Right ventricle myocardium superior (tissue), 1 donor: ENCODE data around the gene NOM1. TPM values are rescaled to one million over a fixed set of nuclear protein-coding genes. Genes with fewer than 3 reads are reported as not detected.
"Not testable (repeated sequence)": the region's sequence is repeated elsewhere in the genome, so short reads cannot be mapped to it uniquely, and the experiment has no call there.

Experiments
- ATAC-seq: fragments of 200-7000 bp; cut with Tn5 transposase; one replicate; pipeline ENCODE4 v1.9.1; 2020; ENCODE audit warnings: mild to moderate bottlenecking; ENCODE audit not compliant: poor library complexity
- DNase-seq: peaks from one replicate; pipeline ENCODE4 v3.0.0-alpha.2; 2020
- intact Hi-C: fragments of 100-400 bp; cut with DNase I; formaldehyde crosslinking; loops from one replicate; pipeline ENCODE4 v1.11.2; 2022
- total RNA-seq: library from RNA; stranded (reverse); fragmentation: NEBNext Ultra II Directional; extraction: Animal tissue kit (Norgen Biotek cat#: 25700); gene quantifications from one replicate; pipeline ENCODE4 v1.2.1, GENCODE V29; 2021
- donor health status: DM: no; HTN: yes; CAD: no; lungs with severe emphysema.

NOM1 gene
- total RNA-seq, 1 donor from 2014 or later: 9.7 TPM

DNA sequence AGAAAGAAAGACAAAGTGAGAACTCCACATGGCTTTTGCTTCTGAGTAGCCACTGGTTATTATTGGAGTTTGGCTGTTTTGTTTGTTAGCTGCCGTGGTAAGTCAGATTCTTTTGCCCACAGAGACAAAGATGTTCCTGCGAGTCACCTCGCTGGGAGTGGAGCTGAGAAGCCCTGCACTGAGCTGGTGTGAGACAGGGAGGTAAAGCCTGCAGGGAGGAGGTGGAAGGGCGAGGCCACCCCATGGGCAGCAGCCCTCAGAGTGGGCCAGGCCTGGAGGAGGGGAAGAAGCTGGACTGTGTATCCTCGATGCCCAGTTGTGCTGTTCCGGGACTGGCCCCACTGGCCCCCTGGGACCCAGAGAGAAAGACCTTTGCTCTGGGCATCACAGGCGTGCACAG, 14.3 kb upstream of the NOM1 start:
- intact Hi-C loops: no loop called here
- ATAC-seq (no peak), DNase-seq (no peak)

DNA sequence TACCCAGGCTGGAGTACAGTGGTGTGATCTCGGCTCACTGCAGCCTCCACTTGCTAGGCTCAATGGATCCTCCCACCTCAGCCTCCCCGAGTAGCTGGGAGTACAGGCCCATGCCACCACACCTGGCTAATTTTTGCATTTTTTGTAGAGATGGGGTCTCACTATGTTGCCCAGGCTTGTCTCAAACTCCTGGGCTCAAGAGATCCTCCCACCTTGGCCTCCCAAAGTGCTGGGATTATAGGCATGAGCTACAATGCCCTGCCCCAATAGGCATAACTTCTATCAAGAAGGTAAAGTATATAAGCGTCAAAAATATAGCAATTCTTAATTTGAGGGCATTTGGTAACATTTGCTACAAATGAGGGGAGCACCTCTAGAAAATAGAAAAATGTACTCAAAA, 12.7 kb upstream of the NOM1 start:
- intact Hi-C loops, ATAC-seq, DNase-seq: not testable (repeated sequence)

DNA sequence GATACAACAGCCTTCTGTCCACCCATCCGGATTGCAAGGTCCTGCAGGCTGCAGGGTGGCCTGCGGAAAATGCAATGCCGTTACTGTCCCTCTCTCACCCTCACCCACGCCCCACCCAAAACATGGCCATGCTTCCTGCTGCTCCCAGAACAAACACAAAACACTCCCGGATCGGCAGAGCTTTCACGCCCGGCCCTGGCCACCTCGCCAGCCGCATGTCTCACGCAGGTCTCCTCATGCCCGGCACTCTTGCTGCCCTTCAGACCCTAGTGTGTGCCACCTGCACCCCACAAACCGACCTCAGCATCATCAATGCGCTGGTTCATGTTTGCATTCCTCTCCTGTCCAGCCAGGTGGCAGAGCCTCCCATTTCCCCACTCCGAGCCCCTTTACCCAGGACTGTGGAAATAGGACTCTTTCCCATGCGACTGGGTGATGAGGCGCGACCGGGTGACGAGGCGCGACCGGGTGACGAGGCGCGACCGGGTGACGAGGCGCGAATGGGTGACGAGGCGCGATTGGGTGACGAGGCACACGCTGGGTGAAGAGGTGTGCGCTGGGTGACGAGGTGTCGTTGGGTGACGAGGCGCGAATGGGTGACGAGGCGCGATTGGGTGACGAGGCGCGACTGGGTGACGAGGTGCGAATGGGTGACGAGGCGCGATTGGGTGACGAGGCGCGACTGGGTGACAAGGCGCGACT, 8.9 kb upstream of the NOM1 start:
- ATAC-seq (no peak), DNase-seq (no peak)
- intact Hi-C loops: no loop called here

DNA sequence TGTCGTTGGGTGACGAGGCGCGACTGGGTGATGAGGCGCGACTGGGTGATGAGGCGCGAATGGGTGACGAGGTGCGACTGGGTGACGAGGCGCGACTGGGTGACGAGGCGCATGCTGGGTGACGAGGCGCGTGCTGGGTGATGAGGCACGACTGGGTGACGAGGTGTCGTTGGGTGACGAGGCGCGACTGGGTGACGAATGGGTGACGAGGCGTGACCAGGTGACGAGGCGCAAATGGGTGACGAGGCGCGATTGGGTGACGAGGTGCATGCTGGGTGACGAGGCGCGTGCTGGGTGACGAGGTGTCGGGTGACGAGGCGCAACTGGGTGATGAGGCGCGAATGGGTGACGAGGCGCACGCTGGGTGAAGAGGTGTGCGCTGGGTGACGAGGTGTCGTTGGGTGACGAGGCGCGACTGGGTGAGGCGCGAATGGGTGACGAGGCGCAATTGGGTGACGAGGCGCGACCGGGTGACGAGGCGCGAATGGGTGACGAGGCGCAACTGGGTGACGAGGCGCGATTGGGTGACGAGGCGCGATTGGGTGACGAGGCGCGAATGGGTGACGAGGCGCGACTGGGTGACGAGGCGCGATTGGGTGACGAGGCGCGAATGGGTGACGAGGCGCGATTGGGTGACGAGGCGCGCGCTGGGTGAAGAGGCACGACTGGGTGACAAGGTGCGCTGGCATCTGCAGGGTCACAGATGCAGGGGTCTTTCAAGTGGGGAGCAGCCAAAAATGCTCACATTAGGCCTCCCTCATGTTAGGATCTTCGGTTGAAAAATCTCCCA, 7.9 kb upstream of the NOM1 start:
- intact Hi-C loops: no loop called here
- no peak for ATAC-seq
- DNase-seq: no peak

DNA sequence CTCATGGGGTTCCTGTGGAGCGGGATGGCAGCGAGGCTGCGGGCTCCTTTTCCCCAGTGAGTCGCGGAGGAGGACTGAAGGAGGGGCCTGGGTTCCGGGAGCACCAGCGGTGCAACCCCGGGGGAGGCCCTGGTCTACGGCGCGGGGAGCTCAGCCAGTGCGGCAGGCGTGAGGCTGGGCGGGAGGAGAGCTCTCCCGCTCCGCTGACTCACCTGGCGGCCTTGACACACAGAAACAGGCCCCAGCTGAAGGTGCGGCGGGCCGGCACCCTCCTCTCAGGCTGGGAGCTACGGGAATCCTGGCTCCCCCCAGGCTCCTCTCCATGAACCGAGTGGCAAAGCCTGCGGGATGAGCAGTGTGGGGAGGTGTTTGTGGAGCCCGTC, 6.8 kb upstream of the NOM1 start:
- ATAC-seq: no peak

DNA sequence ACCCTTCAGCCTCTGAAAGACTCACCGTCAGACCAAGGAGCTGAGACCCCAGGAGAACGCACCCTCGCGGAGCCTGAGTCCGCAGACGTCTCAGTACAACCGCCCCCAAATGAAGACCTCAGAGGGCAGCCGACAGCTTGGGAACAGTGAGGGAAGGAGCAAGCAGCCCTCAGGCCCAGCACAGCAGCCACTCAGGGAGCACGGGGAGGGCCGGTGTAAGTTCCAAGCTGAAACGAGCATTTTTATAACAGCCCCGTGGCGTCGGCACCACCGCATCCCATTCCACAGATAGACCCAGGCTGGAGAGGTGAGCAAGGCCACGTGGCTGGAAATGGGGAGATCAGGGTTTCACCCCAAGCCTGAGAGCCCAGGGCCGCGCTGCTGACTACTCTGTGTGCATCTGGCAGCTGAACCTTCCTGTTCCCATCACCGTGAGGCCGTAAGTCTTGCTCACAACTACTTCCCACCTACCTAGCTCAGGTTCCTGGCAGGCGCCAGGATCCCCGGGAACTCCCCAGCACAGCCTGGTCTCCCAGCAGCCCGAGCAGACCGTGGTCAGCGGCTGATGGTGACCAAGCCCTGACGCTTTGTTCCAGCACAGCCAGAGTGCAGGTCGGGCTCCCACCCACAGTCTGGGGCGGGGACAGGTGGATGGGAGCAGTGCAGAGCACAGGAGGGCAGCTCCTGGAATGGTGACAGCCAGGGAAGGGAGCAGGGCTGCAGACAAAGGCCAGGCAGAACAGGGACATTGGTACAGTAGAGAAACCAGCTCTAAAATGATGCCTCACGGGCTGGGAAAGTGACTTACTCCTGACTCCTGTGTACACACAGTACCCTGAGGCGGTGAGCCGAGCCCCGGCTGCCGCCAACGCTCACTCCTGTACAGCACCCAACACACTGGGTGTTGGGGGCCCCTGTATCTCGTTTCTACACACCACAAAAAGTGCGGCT, 6.1 kb upstream of the NOM1 start:
- no peak for ATAC-seq
- intact Hi-C loops: no loop called here

More for the DNA sequence above, 6.8 kb upstream of the NOM1 start:
- no peak for DNase-seq
- intact Hi-C loops: no loop called here

DNA sequence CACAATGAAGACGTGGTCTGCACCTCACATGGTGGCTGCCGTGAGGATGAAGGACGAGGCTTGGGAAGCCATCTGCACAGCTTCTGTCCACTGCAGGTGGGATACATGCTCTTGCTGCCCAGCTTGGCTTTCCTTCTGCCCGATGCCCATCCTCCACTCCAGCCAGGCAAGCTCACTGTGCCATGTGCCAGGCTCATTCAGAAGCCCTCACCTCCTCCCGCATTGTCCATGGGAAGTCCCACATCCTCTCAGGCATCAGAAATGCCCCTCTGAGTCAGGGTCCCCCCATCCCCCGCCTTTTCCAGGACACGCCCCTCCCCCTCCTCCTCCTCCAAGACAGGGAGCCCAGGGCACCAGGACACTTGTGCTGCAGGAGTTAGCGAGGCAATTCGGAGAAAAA, 4.6 kb upstream of the NOM1 start:
- ATAC-seq (no peak), DNase-seq (no peak)
- intact Hi-C loops: no loop called here

More for the DNA sequence above, 6.1 kb upstream of the NOM1 start:
- DNase-seq: no peak

DNA sequence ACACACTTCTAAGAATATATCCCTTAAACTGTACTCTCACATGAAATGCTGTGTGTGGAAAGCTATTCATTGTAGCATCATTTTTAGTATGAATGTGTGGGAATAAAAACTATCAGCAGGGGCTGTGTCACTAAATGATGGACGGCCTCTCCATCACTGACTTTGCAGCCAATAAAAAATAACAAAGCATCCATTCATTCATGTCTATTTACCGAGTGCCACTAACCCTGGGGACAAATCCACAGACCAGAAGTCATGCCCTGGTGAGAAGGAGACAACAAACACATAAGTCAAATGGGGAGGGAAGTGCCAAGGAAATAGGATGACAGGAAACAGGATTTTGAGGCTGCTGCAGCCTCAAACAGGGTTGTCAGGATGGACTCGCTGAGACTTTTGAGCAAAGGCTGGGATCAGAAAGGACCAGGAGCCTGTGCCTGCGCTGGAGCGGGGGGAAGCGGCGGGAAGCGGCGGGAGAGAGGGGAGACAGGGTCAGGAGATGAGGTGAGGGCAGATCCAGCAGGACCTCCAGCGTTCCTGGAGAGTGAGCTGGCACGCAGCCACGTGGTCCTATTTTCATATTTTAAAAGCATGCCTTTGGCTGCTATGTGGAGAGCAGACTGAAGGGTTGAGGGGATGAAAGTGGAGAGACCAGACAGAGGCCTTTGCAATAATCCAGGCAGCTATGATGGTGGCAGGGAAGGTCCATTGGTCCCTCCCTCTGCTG, 2.2 kb upstream of the NOM1 start:
- DNase-seq (no peak), ATAC-seq (no peak)
- intact Hi-C loops: no loop called here

DNA sequence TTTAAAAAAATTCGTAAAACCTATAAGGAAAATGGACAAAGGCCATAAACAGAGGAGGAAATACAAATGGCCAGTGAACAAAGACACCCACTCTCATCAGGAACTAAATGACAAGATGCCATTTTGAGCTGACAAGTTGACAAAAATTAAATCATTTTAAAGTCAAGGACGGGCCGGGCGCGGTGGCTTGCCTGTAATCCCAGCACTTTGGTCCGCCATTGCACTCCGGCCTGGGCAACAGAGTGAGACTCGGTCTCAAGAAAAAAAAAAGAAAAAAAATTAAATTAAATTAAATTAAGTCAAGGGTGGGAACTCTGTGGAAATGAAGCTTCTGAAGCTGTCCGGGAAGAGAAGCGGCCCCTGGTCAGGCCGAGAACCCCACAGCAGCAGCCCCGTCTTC, 1.2 kb upstream of the NOM1 start:
- intact Hi-C loops: no loop called here

DNA sequence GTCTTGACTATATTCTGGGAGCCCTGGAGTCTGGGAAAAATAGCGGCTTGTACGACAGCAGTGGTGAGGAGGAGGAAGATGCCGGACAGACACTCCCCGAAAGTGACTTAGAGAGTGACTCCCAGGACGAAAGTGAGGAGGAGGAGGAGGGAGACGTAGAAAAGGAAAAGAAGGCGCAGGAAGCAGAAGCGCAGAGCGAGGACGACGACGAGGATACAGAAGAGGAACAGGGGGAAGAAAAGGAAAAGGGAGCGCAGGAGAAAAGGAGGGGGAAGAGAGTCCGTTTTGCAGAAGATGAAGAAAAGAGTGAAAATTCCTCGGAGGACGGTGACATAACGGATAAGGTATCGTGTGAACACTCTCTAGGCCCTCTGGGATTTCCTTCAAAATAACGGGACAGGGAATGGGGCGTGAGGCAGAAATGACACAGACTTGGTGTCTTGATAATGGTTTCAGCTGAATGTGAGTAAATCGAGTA, 908 bp downstream of the NOM1 start:
- ATAC-seq (no peak), DNase-seq (no peak)
- intact Hi-C loops: no loop called here

More for the DNA sequence above, 1.2 kb upstream of the NOM1 start:
- ATAC-seq (no peak), DNase-seq (no peak)

DNA sequence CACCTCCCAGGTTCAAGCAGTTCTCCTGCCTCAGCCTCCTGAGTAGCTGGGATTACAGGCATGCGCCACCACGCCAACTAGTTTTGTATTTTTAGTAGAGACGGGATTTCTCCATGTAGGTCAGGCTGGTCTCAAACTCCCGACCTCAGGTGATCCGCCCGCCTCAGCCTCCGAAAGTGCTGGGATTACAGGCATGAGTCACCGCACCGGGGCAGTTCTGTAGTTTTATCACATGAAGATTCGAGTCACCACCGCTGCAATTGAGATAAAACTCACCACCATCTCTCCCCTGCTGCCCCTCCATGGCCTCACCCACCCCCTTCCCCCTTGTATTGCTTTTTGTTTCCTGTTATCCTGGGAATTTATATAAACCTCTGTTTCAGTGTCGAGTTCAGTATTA, 3.7 kb downstream of the NOM1 start:
- DNase-seq, intact Hi-C loops: not testable (repeated sequence)

DNA sequence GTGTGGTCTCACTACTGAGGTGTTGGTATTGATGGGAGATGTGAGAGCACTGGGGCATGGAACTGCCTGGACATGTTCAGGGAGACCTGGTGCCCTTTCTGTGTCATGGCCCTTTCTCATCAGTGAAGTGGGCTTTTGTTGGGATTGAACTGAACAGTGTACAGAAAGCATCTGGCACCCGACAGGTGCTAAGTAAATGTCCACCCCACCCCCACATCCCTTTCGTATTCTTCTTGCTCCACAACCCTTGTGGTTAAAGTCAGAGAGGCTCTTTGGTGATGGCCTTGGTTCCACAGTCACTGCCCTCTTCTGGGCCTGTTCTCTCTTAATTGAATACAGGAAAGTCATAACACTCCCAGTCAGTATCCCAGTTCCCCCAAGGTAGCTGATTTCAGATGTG, 5.4 kb downstream of the NOM1 start:
- no peak for ATAC-seq
- DNase-seq: no peak
- intact Hi-C loops: no loop called here

More for the DNA sequence above, 3.7 kb downstream of the NOM1 start:
- ATAC-seq: not testable (repeated sequence)

DNA sequence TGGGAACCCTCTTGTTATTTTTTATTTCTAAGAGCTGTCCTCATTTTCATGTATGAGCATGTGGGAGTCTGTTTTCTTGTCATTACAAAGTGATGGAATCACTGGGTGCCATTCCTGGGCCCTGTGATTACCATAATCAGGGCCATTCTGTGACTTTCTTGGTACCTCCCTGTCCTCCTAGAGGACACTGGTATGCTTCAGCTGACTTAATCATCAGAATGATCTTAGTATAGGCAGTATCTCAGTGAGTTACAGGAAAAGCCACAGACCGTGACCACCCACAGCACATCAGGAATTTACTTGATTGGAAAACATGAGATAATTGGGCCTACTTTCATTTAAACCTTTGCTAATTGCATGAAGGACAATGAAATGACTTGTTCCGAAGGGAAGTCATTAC, 7.2 kb downstream of the NOM1 start:
- intact Hi-C loops: no loop called here
- ATAC-seq: no peak
- DNase-seq: no peak

DNA sequence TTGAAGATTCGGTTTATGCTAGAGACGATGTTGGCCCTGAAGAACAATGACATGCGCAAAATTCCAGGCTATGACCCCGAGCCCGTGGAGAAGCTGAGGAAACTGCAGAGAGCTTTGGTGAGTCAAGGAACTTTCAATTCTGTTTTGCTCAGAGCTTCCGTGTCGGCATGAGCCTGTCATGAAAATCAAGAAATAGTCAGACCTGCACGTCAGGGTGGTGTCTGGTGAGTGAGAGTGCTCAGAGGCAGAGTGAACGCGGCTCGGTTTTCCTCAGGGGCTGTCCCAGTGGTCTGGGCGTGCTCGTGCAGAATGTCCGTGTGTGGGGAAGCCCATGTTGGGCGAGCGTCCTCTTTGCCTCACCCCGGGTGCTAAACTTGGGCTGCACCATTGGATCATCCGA, 12.6 kb downstream of the NOM1 start:
- DNase-seq (no peak), ATAC-seq (no peak)
- intact Hi-C loops: loop anchor here (10.0 kb wide), 1 partner anchor 313 kb away; no protein-coding TSS in a partner anchor

DNA sequence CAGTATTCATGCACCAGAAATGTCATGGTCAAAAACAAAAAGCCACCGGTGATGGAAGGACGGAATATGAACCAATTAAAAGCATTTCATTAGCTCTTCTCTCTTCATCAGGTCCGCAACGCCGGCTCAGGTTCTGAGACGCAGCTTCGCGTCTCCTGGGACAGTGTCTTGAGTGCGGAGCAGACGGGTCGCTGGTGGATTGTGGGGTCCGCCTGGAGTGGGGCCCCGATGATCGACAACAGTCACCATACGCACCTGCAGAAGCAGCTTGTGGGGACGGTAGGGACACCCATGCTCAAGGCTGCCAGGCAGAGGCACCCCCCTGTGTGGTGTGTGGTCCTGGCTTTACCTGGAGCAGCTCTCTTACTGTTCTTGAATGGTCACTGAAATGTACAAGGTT, 13.4 kb downstream of the NOM1 start:
- DNase-seq (no peak), ATAC-seq (no peak)
- intact Hi-C loops: loop anchor here (10.0 kb wide), 1 partner anchor 312 kb away; no protein-coding TSS in a partner anchor

DNA sequence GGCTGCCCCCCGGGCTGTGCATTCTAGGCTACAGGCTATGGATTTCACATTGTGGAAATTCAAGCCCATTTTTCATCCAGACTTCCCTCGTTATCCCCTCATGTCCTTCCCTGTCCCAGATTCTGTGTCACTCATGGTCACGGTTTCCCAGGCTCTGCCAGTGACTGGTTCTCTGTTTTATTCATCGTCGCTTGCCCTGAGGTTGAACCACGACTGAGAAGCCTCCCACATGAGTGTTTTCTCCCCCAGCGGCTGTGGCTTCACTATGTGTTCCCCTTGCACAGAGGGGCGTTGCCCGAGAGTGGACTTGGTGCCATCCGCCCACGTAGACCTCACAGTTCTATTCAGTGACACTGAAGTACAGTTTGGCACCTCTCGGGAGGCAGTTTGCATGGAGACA, 14.0 kb downstream of the NOM1 start:
- intact Hi-C loops: loop anchor here (10.0 kb wide), 1 partner anchor 311 kb away; no protein-coding TSS in a partner anchor
- ATAC-seq (no peak), DNase-seq (no peak)

DNA sequence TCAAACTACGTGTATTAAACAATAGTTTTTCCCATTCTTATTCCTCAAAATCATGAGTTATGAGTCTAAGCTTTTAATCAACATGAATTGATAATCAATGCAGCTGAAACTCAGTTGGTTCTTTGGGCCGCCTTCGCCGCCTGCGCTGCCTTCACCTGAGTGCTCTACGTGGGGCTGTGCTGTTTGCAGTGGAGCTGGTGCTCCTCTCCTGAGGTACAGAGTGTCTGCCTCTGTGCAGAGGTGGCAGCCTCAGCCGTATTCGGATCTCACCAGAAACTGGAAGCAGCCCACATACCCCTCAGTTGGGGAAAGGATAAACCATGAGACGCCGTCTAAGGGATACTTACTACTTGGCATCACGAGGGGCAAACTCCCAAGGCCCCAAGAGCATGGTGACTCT, 15.5 kb downstream of the NOM1 start:
- intact Hi-C loops: loop anchor here (10.0 kb wide), 1 partner anchor 310 kb away; no protein-coding TSS in a partner anchor
- ATAC-seq (no peak), DNase-seq (no peak)

DNA sequence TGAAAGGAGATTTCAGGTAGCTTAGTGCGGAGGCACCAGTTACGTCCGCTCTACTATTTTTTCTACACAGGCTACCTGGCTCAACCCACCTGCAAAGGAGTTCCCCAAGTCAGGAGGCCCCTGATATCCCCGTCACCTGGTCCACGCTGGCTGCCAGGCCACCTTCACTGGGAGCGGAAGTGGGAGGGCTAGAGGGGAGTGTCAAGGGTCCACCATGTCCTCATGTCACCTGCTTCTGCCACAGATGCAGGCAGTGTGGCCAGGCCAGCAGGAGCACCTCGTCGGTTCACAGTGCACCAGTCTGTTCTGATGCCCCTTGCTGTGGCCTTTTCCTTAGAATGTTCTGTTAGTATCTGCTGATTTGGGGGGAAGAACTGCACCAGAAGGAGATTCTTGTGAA, 16.9 kb downstream of the NOM1 start:
- intact Hi-C loops: loop anchor here (10.0 kb wide), 1 partner anchor 308 kb away; no protein-coding TSS in a partner anchor

More for the DNA sequence above, 16.9 kb downstream of the NOM1 start:
- DNase-seq (no peak), ATAC-seq (no peak)
